Fibroblast of peridontal ligament (primary cell): ENCODE measurements around the gene CYTL1.
"Not testable (repeated sequence)": the region's sequence is repeated elsewhere in the genome, so short reads cannot be mapped to it uniquely, and the experiment has no call there.

ENCODE experiments used
- DNase-seq: peaks from one replicate; pipeline ENCODE4 v3.0.0-alpha.2; 2010; ENCODE audit errors: extremely low read depth

Gene CYTL1

DNA sequence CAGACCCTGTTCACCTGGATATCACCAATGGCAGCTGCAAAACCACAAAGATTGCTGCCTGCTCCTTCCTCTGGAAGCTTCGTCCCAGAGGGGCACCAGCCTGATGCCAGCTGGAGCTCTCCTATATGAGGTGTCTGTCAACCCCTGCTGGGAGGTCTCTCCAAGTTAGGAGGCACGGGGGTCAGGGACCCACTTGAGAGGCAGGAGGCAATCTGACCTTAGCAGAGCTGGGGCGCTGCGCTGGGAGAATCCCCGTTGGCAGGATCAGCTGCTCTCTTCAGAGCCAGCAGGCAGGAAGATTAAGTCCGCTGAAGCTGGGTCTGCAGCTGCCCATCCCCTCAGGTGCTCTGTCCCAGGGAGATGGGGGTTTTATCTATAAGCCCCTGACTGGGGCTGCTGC lies 17.6 kb downstream of the CYTL1 start:
- not testable (repeated sequence) for DNase-seq

DNA sequence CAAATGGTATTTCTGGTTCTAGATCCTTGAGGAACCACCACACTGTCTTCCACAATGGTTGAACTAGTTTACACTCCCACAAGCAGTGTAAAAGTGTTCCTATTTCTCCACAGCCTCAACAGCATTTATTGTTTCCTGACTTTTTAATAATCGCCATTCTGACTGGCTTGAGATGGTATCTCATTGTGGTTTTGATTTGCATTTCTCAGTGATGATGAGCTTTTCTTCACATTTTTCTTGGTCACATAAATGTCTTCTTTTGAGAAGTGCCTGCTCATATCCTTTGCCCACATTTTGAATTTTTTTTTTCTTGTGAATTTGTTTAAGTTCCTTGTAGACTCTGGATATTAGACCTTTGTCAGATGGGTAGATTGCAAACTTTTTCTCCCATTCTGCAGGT lies 22.3 kb downstream of the CYTL1 start:
- DNase-seq = not testable (repeated sequence)

GRCh38 chr4:4995908-4996265 lies 23.4 kb downstream of the CYTL1 start:
- DNase-seq = no peak

GRCh38 chr4:4995103-4995907 lies 24.0 kb downstream of the CYTL1 start:
- peak; percentile 72 for DNase-seq

DNA sequence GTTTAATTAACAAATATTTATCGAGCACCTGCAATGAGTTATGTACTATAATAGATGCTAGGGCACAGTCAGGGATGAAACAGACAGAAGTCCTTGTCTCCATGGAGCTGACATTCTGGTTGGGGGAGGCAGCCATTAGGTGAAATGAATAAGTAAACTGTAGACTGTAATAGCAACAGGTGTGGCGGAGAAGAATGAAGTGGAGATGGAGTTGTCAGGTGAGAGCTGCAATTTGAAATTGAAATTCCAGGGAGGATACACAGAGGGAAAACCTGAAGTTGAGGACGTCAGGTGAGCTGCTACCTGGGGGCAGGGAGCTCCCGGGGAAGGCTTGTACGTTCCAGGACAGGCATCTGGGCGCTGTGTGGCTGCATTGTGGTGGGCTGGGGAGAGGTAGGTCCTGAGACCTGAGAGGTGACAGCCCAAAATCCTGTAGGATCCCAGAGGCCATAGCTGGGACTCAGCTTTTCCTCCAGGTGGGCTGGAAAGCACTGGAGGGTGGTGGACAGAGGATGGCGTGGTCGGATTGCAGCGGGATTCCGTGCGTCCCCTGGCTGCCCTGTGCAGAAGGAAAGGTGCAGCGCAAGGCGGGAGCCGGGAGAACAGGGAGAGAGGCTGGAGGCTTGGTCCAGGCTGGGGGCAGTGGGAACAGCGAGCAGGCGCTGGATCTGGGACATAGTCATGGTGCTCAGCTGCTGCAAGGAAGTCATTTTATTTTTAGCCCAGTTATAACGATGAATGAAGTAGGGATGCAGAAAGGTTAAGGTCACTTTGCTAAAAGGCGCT lies 24.8 kb downstream of the CYTL1 start:
- no peak for DNase-seq

DNA sequence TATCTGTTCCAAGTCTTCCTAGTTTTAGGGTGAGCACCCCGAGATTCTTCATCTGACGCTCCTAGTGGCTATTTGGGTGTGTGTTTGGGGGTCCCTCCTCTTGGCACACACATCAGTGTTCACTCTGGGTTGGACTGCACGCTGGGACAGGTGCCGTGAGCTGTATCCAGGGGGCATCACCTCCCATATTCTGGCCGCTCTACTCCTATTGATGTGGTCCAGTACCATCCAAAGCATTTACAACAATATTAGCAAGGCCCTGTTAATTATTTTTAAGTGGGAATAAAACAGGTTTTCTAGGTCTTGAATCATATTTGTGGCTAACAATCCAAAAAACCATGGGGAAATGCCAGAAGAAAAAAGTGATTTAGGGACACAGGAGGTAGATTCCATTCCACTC lies 26.4 kb downstream of the CYTL1 start:
- DNase-seq = no peak

DNA sequence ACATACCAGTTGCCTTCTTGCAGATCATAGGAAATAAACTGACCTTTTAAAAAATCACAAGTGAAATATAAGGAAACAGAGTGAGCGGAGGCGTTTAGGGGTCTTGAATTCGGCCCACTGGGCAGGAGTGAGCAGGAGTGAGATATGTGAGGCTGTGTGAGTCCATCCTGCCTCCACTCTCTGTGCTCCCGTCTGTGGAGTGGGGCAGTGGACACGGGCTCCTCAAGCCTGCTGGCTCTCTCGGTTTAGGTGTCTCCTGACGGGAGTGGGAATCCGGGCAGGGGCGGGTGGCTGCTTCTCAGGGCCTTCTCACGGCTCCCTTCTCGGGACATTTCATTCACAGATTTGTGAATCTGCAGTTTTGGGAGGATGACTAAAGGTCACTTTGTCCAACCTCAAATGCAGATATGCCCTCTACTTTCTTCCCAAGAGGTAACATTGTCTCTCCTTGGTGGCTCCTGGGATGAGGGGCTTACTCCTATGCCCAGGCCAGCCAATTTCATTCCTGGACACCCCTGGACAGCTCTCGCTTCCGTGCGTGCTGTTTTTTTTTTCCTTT lies 27.6 kb downstream of the CYTL1 start:
- no peak for DNase-seq

- DNase-seq = peak; percentile 88
These were observed 28.3 kb downstream of the CYTL1 start for GRCh38 chr4:4990857-4991540.

- DNase-seq = peak; percentile 7
These were observed 28.9 kb downstream of the CYTL1 start for GRCh38 chr4:4990329-4990728.

DNA sequence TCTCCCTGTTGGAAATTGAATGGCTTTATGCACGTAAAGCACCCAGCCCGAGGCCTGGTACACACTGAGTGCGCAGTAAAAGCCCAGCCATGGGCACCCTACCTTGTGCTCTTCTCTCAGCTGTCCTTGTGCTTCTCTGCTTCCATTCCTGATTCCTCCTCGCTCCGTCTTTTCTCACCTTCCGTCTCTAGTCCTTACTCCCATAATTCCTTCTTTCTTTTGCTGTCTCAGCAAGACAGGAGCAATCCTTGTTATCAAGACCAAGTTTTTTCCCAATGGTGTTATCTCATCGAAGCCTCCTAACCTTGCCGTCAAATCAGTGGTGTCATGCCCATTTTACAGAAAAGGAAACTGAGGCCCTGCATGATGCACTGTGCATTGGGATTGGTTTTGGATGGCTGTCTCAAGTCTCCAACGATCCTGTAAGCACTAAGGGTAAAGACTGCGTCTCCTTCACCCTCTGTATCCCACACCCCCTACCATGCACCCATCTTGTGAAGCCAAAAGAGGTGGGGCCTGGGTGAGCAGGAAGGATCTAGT lies 30.1 kb downstream of the CYTL1 start:
- no peak for DNase-seq

- no peak for DNase-seq
These were observed 31.6 kb downstream of the CYTL1 start for GRCh38 chr4:4987656-4988055.

DNA sequence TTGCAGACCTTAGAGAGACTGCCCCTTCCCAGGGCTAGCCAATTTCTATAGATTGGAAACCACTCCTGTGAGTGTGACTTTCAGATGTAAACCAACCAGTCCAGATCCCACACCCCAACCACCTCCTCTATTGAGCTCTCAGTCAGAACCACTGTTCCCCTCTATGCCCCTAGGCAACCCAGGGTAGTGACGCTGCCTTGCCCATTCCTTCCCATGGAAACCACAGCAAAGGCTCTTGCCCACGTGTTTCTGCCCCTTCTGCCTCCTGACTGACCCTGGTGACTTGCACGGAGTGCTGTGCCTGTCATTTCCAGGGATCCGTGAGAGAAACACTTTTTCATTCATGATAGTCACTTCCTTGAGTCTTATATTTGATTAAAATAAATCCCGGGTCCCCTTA lies 32.4 kb downstream of the CYTL1 start:
- DNase-seq = no peak

DNA sequence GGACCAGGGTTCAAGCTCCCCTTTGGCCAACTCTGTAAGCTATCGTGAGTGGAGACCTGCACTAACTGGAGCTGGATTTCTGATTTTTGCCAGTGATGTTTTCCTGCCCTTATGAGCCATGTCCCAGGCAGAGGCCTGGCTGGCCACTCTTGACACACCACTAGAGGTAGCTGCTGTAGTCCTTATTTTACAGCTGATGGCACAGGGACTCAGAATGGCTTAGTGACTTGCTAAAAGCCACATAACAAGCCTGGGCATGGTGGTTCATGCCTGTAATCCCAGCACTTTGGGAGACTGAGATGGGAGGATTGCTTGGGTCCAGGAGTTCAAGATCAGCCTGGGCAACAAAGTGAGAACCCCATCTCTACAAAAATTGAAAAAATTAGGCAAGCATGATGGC lies 33.4 kb downstream of the CYTL1 start:
- DNase-seq = peak; percentile 13

- DNase-seq = no peak
These were observed 34.2 kb downstream of the CYTL1 start for GRCh38 chr4:4985036-4985435.

DNA sequence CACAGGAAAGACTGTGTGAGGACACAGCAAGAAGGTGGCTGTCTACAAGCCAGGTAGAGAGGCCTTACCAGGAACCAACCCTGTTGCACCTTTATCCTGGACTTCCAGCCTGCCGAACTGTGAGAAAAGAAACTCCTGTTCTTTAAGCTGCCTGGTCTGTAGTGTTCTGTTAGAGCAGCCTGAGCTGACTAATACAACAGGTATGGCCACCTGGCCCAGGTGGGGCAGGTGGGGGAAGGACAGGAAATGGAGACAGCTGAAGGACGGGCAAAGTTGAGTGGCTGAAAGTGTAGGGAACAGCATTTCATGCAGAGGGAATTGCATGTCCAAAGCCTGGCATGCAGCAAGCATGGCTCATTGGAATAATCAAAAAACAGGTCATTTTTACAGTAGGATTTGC lies 35.1 kb downstream of the CYTL1 start:
- no peak for DNase-seq

DNA sequence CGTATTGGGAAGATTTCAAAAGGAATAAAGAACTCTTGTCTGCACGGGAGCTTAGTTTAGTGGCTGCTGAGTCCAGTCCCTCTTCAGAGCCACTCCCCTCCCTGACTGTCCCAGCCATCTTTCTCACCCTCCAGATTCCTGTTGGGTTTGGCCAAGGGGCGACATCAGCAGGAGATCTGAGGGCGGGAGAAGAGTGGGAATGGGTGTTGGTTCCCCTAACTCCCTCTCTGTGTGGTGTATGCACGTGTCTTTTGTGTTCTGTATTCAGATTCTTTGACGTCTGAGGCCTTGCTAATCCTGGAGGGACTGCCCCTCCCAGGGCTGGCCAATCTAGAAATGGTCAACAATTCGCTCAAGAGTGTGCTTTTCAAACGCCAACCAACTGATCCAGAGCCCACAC lies 37.4 kb downstream of the CYTL1 start:
- no peak for DNase-seq

- DNase-seq = peak; percentile 91
These were observed 37.8 kb downstream of the CYTL1 start for GRCh38 chr4:4981427-4981826.

- DNase-seq = no peak
These were observed 38.5 kb downstream of the CYTL1 start for GRCh38 chr4:4980621-4981230.

GRCh38 chr4:4979971-4980370 lies 39.3 kb downstream of the CYTL1 start:
- DNase-seq = no peak

- DNase-seq = no peak
These were observed 44.5 kb downstream of the CYTL1 start for GRCh38 chr4:4974727-4975126.

- DNase-seq = no peak
These were observed 47.5 kb downstream of the CYTL1 start for GRCh38 chr4:4971796-4972195.

DNA sequence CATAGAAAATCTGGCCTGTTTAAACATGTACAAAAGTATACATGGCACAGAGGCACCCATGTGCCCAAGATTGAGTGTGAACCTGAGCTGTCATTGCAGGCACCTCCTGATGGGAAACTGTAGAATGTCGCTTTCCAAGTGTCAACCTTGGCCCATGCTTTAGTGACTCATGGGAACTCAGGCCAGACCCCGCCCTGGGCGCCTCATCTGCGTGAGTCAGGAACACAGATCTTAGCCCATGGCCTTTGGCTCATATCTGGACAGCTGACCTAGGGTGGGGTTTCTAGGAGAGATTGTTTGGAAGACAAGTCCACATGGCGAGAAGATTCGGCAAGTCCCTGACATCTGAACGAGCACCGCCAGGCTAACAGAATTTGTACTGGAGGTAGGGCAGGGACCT lies 50.0 kb downstream of the CYTL1 start:
- peak; percentile 12 for DNase-seq
